DLD1 (cell line): Measurements from ENCODE around the gene ATP6V1B1.

Source experiments
- in situ Hi-C: cut with HindIII; loops from 2 replicates; pipeline ENCODE4 v1.10.0; 2017; ENCODE audit warnings: low sequenced_read_pairs

The ATP6V1B1 gene

DNA sequence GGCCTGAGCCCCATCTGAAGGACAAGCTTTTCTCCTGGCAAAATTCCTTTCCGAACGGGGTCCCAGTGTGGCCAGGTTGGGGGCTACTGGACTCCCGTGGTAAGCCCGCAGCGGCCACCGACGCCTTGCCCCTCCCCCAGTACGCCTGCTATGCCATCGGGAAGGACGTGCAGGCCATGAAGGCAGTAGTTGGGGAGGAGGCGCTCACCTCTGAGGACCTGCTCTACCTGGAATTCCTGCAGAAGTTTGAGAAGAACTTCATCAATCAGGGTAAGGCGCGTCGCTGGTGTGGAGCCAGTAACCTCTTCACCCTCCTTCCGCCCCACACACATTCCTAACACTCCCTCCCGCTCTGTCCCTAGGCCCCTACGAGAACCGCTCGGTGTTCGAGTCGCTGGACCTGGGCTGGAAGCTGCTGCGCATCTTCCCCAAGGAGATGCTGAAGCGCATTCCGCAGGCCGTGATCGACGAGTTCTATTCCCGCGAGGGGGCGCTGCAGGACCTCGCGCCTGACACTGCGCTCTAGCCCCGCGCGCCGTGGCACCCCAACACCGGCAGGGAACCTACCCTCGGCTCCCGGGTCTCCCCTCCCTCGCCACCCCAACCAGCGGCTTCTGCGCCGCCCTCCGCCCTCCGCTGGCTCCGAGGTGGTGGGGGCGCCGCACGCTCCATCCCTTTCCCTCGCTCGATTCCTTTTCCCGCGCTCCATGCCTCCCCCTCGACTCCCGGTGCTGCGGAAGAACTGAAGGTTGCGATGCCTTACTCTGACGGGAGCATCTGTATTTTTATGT lies 29.1 kb downstream of the ATP6V1B1 start:
- in situ Hi-C loops, result no loop called here

DNA sequence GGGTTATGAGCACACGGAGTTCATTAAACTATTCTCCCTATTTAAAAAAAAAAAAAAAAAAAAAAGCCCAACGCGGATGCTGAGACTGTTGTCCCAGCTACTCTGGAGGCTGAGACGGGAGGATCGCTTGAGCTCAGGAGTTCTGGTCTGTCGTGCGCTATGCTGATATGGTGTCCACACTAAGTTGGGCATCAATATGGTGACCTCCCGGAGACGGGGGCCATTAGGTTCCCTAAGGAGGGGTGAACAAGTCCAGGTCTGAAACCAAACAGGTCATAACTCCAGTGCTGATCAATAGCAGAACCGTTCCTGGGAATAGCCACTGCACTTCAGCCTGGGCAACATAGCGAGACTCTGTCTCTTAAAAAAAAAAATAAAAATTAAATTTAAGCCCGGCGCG lies 29.8 kb downstream of the ATP6V1B1 start:
- in situ Hi-C loops, result no loop called here

DNA sequence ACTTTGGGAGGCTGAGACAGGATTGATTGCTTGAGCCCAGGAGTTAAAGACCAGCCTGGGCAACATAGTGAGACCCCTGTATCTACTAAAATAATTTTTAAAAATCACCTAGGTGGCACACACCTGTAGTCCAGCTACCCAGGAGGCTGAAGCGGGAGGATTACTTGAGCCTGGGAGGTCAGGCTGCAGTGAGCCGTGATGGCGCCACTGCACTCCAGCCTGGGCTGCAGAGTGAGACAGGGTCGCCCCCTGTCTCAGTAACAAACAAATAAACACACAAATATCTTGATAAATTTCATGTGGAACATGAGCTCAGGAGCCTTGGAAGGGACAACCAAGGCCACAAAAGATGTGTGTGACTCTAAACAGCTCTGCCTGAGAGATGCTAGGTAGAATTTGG lies 31.0 kb downstream of the ATP6V1B1 start:
- in situ Hi-C loops, result no loop called here

DNA sequence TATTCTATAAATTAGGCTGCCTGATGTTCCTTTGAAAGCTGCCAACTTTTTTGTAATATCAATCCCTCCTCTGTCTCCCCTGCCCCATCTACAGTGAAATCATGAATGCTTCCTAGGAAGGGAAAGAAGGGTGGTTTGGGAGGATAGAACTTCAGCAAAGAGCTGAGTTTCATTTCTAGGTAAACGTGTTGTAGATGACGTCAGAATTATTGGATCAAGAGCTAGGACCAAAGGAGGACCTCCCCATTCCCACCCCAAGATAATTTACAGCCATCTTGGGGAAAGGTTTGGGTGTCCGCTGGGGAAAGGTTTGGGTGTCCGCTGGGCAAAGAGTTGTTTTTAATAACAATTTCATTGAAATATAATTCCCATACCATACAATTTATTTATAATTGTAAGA lies 31.5 kb downstream of the ATP6V1B1 start:
- in situ Hi-C loops, result no loop called here

DNA sequence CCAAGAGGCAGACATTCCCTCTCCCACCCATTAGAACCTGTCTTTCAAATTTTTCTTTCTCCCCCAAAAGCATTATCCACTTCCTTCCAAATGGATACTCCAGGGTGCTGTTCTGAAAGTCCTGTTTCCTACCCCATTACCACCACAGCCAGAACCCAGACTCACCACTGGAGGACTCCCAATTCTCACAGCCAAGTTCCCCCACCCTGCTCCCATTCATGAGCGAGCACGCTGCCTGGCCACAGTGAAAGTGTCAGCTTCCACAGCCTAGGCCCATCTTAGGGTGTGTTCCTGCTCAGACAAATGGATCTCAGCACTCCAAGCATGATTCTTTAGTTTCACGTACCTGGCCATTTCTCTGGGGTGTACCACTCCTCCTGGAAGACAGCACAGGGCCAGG lies 38.9 kb downstream of the ATP6V1B1 start:
- in situ Hi-C loops, result no loop called here

DNA sequence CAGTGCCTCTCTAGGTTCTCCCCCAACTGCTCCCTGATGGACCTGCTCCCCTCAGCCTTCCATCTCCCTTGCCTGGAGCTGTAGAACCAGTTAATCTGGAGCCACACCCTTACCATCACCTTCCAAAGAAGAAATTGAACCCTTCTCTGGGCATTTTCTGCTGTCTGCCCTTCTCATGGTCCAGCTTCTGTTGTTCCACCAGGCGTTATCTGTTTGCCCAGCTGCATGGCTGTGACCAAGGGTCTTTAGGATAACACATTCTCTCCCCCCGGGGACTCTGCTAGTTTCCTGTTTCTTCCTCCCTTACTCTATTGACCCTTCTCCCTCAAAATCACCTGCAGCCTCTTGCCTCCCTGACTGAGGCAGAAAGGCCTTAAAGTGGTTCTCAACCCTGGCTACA lies 39.5 kb downstream of the ATP6V1B1 start:
- in situ Hi-C loops, result no loop called here

DNA sequence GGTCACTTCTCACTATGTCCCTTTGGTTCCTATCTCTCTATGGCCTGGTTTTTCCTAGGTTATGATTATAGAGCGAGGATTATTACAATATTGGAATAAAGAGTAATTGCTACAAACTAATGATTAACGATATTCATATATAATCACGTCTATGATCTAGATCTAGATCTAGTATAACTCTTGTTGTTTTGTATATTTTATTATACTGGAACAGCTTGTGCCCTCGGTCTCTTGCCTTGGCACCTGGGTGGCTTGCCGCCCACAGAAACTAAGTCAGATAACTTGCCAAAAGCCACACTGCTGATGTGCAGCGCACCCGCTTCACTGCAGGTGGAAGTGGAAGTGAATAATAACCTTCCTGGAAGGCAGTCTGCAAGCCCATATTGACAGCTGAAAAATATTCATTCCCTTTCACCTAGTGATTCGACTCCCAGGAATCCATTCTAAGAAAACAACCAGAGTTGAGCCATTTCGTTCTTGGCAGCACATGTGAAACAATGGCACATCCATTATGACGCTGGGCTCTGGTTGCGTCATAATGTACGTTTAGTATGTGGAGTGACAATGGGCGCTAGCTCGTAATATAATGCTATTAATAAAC lies 42.0 kb downstream of the ATP6V1B1 start:
- in situ Hi-C loops, result no loop called here

DNA sequence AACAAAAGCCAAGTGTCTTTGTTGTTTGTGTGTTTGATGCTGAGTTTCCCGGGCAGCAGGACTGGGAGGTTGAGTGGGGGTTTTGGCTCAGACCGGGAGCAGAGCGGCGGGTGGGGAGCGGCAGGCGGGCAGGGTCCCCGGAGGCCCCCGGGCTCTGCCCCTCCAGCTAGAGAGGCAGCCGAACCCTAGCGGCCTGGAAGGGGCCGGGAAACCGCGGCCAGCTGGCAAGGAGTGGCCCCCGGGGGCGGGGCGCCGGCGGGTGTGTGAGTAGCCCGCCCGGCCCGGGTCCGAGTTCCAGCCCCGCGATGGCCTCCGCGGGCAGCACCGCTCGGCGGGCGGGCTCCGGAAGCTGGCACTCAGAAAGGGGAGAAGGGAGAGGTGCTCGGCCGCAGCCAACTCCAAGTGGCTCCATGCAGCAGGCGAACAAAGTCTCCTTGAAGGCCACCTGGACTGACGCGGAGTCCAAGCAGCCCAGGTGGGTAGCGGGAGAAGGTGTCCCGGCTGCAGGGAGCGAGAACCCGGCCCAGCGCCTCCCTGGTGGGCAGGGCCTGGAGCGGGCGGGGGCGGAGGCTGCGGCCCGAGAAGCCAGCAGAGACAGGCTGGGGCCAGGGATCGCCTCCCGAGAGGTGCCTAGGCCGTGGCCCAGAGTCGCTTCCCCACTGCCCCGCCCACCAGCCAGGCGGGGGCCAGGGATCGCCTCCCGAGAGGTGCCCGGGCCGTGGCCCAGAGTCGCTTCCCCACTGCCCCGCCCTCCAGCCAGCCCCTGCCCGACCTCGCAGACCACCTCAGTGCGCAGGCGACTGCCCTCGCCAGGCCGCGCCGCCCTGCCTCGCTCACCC lies 42.9 kb downstream of the ATP6V1B1 start, which contains the start of gene ANKRD53:
TSS of gene ANKRD53 (plus strand) at position 290 of the 839 bp plus-strand sequence. CDS start at position 306, 16 bp downstream.
- in situ Hi-C loops, result no loop called here

DNA sequence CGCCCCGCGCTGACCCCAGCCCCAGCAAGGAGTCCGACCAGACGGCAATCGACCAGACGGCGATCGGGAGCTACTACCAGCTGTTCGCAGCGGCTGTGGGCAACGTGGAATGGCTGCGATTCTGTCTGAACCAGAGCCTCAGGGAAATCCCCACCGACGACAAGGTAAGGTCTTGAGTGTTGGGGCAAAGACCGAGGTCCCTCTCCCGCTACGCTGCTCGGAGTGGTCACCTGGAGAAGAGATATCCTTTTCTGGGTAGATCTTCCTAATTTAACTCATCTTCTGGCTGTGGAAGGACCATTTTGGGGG lies 43.4 kb downstream of the ATP6V1B1 start:
- in situ Hi-C loops, result no loop called here

DNA sequence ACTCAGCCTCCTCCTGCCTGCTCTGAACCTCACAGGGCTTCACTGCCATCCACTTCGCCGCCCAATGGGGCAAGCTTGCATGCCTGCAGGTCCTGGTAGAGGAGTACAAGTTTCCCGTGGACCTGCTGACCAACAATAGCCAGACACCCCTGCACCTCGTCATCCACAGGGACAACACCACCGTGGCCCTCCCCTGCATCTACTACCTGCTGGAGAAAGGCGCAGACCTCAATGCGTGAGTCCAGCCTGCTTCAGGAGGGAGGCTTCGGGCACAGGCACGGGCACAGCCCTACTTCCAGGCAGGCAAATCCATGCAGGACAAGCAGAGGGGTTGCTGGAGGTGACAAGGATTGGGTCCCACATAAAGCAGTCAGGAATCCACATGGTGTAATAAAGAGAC lies 43.9 kb downstream of the ATP6V1B1 start:
- in situ Hi-C loops, result no loop called here

DNA sequence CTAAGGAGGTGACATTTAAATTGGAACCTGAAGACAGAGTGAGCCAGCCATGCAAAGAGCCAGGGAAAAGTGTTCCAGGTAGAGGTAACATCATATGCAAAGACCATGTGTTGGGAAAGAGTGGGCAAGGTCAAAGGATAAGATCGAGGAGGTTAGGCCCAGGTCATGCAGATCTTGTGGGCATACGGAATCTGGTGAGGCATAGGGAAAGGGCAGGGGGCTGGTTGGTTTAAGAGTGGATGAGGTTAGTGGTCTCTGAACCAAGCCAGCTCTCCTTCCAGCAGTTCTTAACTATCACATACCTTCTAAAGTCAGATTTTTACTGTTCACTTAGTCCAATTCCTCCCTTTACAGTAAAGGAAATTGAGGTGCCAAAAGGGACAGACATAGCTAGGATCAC lies 45.7 kb downstream of the ATP6V1B1 start:
- in situ Hi-C loops, result no loop called here

DNA sequence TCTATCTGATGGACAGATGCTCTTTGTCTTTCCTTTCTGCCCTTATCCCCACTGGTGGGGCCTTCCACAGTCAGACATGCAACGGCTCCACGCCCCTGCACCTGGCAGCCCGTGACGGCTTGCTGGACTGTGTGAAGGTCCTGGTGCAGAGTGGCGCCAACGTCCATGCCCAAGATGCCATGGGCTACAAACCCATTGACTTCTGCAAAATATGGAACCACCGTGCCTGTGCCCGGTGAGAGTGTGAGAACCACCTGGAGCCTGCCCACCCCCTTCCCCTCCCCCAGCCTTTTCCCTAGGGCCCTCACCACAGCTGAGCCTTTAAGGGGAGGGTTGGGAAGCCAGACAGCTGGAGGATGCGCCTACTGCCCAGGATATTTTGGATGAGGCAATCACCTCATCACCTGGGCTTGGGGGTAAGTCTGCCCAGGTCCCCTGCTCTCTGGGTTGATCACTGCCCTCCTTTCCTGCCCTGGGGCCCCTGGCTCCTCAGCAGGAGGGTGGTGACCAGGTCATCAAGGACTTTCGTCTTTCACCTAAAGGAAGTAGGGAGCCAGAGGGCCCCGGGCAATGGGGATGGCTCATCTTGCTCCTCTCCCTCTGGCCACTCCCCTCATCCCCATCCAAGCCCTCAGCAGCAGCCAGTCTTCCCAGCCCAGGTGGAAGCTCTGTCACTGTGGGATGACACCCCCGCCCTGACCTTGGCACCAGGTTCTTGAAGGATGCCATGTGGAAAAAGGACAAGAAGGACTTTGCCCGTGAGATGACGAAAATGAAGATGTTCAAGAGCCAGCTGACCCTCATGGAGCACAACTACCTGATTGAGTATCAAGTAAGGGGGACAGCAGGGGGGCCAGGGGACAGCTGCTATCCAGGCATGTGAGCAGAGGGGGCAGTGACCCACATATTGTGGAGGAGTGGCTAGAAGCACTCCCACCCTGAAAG lies 46.4 kb downstream of the ATP6V1B1 start:
- in situ Hi-C loops, result no loop called here

DNA sequence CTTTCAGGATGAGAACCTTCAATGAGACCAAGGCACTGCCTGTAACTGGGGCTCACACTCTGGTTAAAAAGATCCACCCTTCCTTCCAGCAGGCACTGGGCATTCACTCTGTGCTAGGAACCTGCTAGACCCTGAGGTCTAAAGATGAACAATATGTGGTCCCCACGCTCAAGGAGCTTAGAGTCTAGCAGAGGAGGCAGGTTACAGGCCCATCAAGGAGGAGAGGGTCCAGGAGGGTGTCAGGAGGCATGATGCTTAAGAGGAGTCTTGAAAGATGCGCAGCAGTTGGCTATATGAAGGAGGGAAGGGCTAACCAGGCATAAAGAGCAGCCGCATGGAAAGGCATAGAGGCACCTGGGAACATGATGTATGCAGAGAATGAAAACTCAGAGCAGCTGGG lies 47.3 kb downstream of the ATP6V1B1 start:
- in situ Hi-C loops, result no loop called here

DNA sequence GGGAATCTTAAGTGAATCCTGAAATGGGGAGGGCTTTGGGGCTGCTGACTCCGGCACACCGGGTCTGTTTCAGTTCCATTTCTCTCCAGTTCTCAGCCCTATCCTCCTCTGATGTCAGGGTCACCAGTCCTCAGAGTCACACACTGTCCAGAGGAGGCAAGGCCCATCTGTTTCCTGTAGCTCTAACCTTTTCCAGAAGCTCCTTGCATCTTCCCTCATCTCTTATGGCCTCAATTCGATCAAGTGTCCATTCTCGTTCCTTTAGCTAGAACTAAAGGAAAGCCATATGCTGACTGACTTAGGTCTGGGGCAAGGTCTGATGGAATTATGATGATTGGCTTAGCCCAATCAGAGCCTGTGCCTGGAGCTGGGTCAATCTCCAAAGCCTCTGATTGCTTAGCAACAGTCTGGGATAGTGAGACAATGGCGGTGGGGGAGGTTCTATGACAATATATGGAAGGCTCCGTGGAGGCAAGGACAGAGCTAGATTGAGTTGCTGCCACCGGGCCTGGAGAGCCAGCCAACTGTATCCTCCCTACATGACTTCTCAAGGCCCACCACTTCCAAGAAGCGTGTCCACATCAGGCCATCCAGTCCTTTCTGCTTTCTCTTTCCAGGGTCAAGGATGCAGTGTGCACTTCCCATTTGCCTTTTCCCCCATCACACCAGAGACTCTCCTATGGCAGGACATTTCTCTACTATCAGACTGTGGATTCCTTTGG lies 48.0 kb downstream of the ATP6V1B1 start:
- in situ Hi-C loops, result no loop called here

DNA sequence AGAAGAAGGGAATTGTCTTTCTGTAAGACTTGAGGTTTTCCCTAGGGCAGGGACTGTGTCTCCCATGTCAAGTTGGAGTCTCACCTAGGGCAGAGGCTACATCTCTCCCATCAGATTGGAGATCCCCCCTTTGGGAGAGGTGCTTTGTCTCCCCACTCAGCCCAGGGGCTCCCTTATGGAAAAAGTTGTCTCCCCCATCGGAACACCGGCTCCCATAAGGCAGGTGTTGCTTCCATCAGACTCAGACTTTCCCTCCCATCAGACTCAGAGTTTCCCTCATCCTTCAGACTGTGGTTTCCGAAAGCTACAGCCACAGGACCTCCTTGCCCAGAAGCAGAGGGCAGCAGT lies 48.5 kb downstream of the ATP6V1B1 start:
- in situ Hi-C loops, result no loop called here

DNA sequence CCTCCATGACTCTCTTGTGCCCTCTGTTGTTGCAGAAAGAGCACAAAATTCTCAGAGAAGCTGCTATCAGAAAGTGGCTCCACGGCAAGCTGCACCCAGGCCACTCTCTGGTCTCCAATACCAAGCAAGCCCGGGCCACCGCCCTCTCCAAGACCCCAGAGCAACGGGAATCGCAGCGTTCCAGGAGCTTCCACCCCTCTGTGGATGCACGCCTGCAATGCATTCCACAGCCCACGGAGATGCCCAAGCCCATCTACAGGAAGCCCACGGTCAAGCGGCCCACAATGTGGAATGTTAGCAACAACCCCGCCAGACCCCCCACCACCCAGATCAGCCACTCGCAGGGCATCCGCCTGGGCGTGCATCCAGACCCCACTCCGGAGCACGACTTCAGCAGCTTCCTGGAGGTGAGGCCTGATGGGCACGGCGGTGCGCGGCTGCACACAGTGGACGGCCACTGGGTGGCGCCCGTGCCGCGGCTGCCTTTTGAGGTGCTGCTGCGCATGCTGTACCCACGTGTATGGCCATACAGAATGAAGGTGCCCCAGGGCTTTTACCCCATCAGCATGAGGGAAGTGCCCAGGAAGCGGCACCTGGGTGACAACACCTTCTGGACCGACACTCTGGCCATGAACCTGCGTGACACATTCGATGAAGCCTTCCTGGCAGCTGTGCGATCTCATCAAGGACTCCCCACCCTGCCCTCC lies 49.0 kb downstream of the ATP6V1B1 start:
- in situ Hi-C loops, result loop anchor here (5.0 kb wide), 1 partner anchor 42 kb away; no protein-coding TSS in a partner anchor

DNA sequence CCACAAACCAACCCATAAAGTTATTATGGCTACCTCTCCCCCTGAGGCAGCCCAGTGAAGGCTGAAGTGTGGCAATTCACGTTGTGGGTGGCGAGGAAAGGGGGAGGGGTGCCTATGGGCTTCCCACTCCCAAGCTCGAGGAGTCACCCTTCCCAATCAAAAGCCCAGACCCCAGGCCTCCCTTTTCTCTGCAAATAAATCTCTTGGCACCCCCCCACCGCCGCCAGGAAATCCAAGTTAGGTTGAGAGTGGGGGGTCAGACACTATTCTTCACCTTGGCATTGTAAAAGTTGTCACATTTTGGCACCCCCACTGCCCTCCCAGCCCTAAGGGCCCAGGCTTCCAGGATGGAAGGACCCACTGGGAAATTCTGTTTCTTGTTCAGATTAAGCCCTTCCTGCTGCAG lies 49.6 kb downstream of the ATP6V1B1 start:
- in situ Hi-C loops, result loop anchor here (5.0 kb wide), 1 partner anchor 43 kb away; no protein-coding TSS in a partner anchor

DNA sequence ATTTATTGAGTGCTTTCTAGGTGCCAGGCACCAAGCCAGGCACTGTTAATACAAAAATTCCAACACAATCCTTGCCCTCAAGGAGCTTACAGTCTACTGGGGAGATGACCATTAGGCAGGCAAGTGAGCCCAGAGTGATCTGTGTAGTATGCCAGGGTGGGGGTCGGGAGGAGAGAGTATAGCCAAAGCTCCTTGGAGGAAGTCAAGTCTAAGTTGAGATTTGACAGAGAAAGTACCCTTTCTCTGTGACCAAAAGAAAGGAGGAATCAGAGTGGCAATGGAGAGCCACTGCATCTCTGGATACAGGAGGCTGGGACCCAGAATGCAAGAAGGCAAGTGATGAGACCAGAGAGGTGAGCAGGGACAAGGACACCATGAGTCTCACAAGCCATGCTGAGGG lies 50.3 kb downstream of the ATP6V1B1 start:
- in situ Hi-C loops, result loop anchor here (5.0 kb wide), 1 partner anchor 44 kb away; no protein-coding TSS in a partner anchor

DNA sequence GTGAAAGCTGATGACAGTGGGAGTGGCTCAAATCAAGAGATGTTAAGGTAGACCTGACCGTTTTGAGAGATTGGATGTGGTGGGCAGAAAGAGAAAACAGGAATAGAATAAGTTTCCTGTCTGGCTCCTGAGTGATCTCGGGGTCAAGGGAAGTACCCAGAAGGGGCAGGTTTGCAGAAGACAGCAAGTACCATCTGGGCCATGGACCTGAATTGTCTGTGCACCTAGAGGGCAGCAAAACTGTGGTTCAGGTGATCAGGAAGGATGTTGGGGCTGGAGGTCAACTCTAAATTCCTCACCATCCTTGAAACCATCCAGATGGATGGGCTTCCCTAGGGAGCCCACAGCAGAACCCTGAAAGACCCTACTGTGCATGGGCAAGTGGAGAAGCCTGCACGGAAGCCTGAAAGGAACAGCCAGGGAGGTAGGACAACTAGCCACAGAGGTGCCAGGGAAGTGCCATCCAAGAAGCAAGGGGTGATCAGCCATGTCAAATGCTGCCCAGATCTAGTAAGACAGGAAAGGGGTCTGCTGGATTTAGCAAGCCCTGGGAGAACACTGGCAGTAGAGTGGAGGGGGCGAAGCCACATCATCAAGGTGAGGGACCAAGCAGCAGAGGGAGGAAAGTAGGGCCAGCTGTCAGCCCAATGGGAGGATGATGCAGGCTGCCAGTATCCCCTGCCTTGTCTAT lies 50.9 kb downstream of the ATP6V1B1 start:
- in situ Hi-C loops, result loop anchor here (5.0 kb wide), 1 partner anchor 44 kb away; no protein-coding TSS in a partner anchor
